Measurements from ENCODE around the gene FLVCR1.
"Not testable (repeated sequence)": the region's sequence is repeated elsewhere in the genome, so short reads cannot be mapped to it uniquely, and the experiment has no call there.

FLVCR1 gene

GRCh38 chr1:212838145-212838544 is 19.9 kb upstream of the FLVCR1 start:
- Histone ChIP-seq H3K27ac (ENCODE audit: low read length, poor library complexity, severe bottlenecking) (no peak overlapping the region), H2AFZ (ENCODE audit: low read depth, low read length) (no peak overlapping the region), H2BK12ac (ENCODE audit: low read length in 2 of 2) (no peak overlapping the region), H3K14ac (ENCODE audit: low read length in 2 of 2) (no peak overlapping the region), H3K9me3 (ENCODE audit: control insufficient read depth, low read length) (no peaks in the 10 kb centered on the region), H3K9ac (ENCODE audit: low read length) (no peak overlapping the region), H4K8ac (ENCODE audit: low read length) (no peak overlapping the region), H2AK5ac (ENCODE audit: low read length, severe bottlenecking) (no peak overlapping the region), H3K4me2 (ENCODE audit: low read length, poor library complexity, severe bottlenecking) (no peak overlapping the region), H4K91ac (ENCODE audit: low read length) (no peak overlapping the region), H3K36me3 (ENCODE audit: control insufficient read depth in 1 of 2, insufficient read depth in 2 of 2, low read depth in 1 of 2, low read length in 2 of 2) (no peaks in the 10 kb centered on the region), H3K4me3 (ENCODE audit: insufficient read depth in 1 of 2, low read depth in 1 of 2, low read length in 2 of 2) (no peak overlapping the region), H2BK15ac (ENCODE audit: low read depth, poor library complexity, severe bottlenecking) (no peak overlapping the region), H3K4me1 (ENCODE audit: control insufficient read depth, insufficient read depth, low read depth, low read length) (no peaks in the 10 kb centered on the region), H2BK5ac (ENCODE audit: low read depth, low read length, poor library complexity, severe bottlenecking) (no peak overlapping the region), H3K18ac (ENCODE audit: low read depth in 1 of 2, low read length in 2 of 2) (no peak overlapping the region), H3K79me1 (replicated peaks; ENCODE audit: low read length, poor library complexity, severe bottlenecking) (no peaks in the 10 kb centered on the region), H3K27me3 (ENCODE audit: control insufficient read depth in 1 of 2, insufficient read depth in 1 of 2, low read length in 2 of 2) (no peaks in the 10 kb centered on the region), H2BK120ac (ENCODE audit: low read depth, low read length) (no peak overlapping the region), H3K4ac (ENCODE audit: low read depth in 1 of 2, low read length in 2 of 2) (no peak overlapping the region), H3K23ac (ENCODE audit: low read length in 2 of 2) (no peak overlapping the region)
- no peak for DNase-seq
- 94% methylated on average over 3 of the region's 5 CpGs for WGBS

- not testable (repeated sequence) for H3K36me3 ChIP-seq (ENCODE audit: control insufficient read depth in 1 of 2, insufficient read depth in 2 of 2, low read depth in 1 of 2, low read length in 2 of 2); H3K23ac ChIP-seq (ENCODE audit: low read length in 2 of 2); H4K91ac ChIP-seq (ENCODE audit: low read length); H3K9me3 ChIP-seq (ENCODE audit: control insufficient read depth, low read length); H2BK15ac ChIP-seq (ENCODE audit: low read depth, poor library complexity, severe bottlenecking); H2AK5ac ChIP-seq (ENCODE audit: low read length, severe bottlenecking); H3K18ac ChIP-seq (ENCODE audit: low read depth in 1 of 2, low read length in 2 of 2); H3K4me3 ChIP-seq (ENCODE audit: insufficient read depth in 1 of 2, low read depth in 1 of 2, low read length in 2 of 2); H3K4me1 ChIP-seq (ENCODE audit: control insufficient read depth, insufficient read depth, low read depth, low read length); H2AFZ ChIP-seq (ENCODE audit: low read depth, low read length); H4K8ac ChIP-seq (ENCODE audit: low read length); H2BK5ac ChIP-seq (ENCODE audit: low read depth, low read length, poor library complexity, severe bottlenecking); H3K79me1 ChIP-seq (replicated peaks; ENCODE audit: low read length, poor library complexity, severe bottlenecking); H3K27ac ChIP-seq (ENCODE audit: low read length, poor library complexity, severe bottlenecking); H3K4ac ChIP-seq (ENCODE audit: low read depth in 1 of 2, low read length in 2 of 2); H3K14ac ChIP-seq (ENCODE audit: low read length in 2 of 2); H2BK120ac ChIP-seq (ENCODE audit: low read depth, low read length); H3K4me2 ChIP-seq (ENCODE audit: low read length, poor library complexity, severe bottlenecking); H3K27me3 ChIP-seq (ENCODE audit: control insufficient read depth in 1 of 2, insufficient read depth in 1 of 2, low read length in 2 of 2); H3K9ac ChIP-seq (ENCODE audit: low read length); DNase-seq; H2BK12ac ChIP-seq (ENCODE audit: low read length in 2 of 2)
- WGBS = 80% methylated on average over 3 of the region's 3 CpGs
These were observed 13.6 kb upstream of the FLVCR1 start for GRCh38 chr1:212844521-212844920.

GRCh38 chr1:212847549-212847948 is 10.5 kb upstream of the FLVCR1 start, which contains the start of gene SPATA45:
TSS of gene SPATA45 (minus strand) at chr1:212847649. CDS start at chr1:212836149, 11,500 bp downstream.
- no peak within 1 kb of the TSS for H3K9ac ChIP-seq (ENCODE audit: low read length)
- no peak within 1 kb of the TSS for H3K4me2 ChIP-seq (ENCODE audit: low read length, poor library complexity, severe bottlenecking)
- no peaks in the 10 kb centered on the region for H3K4me1 ChIP-seq (ENCODE audit: control insufficient read depth, insufficient read depth, low read depth, low read length)
- H3K27ac ChIP-seq (ENCODE audit: low read length, poor library complexity, severe bottlenecking) = no peak within 1 kb of the TSS
- WGBS = 98% methylated on average over 3 of the region's 4 CpGs
- no peak within 1 kb of the TSS for H3K14ac ChIP-seq (ENCODE audit: low read length in 2 of 2)
- H3K27me3 ChIP-seq (ENCODE audit: control insufficient read depth in 1 of 2, insufficient read depth in 1 of 2, low read length in 2 of 2) = no peaks in the 10 kb centered on the region
- H3K18ac ChIP-seq (ENCODE audit: low read depth in 1 of 2, low read length in 2 of 2) = no peak within 1 kb of the TSS
- H4K91ac ChIP-seq (ENCODE audit: low read length) = no peak within 1 kb of the TSS
- H4K8ac ChIP-seq (ENCODE audit: low read length) = no peak within 1 kb of the TSS
- no peak within 1 kb of the TSS for H3K4me3 ChIP-seq (ENCODE audit: insufficient read depth in 1 of 2, low read depth in 1 of 2, low read length in 2 of 2)
- no peaks in the 10 kb centered on the region for H3K79me1 ChIP-seq (replicated peaks; ENCODE audit: low read length, poor library complexity, severe bottlenecking)
- no peak within 1 kb of the TSS for H2AK5ac ChIP-seq (ENCODE audit: low read length, severe bottlenecking)
- no peak within 1 kb of the TSS for H2AFZ ChIP-seq (ENCODE audit: low read depth, low read length)
- H2BK5ac ChIP-seq (ENCODE audit: low read depth, low read length, poor library complexity, severe bottlenecking) = no peak within 1 kb of the TSS
- no peak within 1 kb of the TSS for H2BK12ac ChIP-seq (ENCODE audit: low read length in 2 of 2)
- H2BK120ac ChIP-seq (ENCODE audit: low read depth, low read length) = no peak within 1 kb of the TSS
- DNase-seq = no peak
- H2BK15ac ChIP-seq (ENCODE audit: low read depth, poor library complexity, severe bottlenecking) = no peak within 1 kb of the TSS
- no peak within 1 kb of the TSS for H3K4ac ChIP-seq (ENCODE audit: low read depth in 1 of 2, low read length in 2 of 2)
- no peaks in the 10 kb centered on the region for H3K9me3 ChIP-seq (ENCODE audit: control insufficient read depth, low read length)
- H3K23ac ChIP-seq (ENCODE audit: low read length in 2 of 2) = no peak within 1 kb of the TSS
- H3K36me3 ChIP-seq (ENCODE audit: control insufficient read depth in 1 of 2, insufficient read depth in 2 of 2, low read depth in 1 of 2, low read length in 2 of 2) = no peaks in the 10 kb centered on the region

GRCh38 chr1:212852105-212852688 is 5.9 kb upstream of the FLVCR1 start:
- H3K79me1 ChIP-seq (replicated peaks; ENCODE audit: low read length, poor library complexity, severe bottlenecking) = peaks cover 5% of the 10 kb centered on the region
- H3K23ac ChIP-seq (ENCODE audit: low read length in 2 of 2) = no peak overlapping the region
- peaks cover 3% of the 10 kb centered on the region for H3K4me1 ChIP-seq (ENCODE audit: control insufficient read depth, insufficient read depth, low read depth, low read length)
- H4K8ac ChIP-seq (ENCODE audit: low read length) = no peak overlapping the region
- no peak overlapping the region for H2AFZ ChIP-seq (ENCODE audit: low read depth, low read length)
- no peak overlapping the region for H4K91ac ChIP-seq (ENCODE audit: low read length)
- no peak overlapping the region for H3K18ac ChIP-seq (ENCODE audit: low read depth in 1 of 2, low read length in 2 of 2)
- H2BK15ac ChIP-seq (ENCODE audit: low read depth, poor library complexity, severe bottlenecking) = no peak overlapping the region
- DNase-seq = no peak
- H2BK120ac ChIP-seq (ENCODE audit: low read depth, low read length) = no peak overlapping the region
- H3K36me3 ChIP-seq (ENCODE audit: control insufficient read depth in 1 of 2, insufficient read depth in 2 of 2, low read depth in 1 of 2, low read length in 2 of 2) = no peaks in the 10 kb centered on the region
- 80% methylated on average over 2 of the region's 5 CpGs for WGBS
- H3K27me3 ChIP-seq (ENCODE audit: control insufficient read depth in 1 of 2, insufficient read depth in 1 of 2, low read length in 2 of 2) = no peaks in the 10 kb centered on the region
- no peak overlapping the region for H2AK5ac ChIP-seq (ENCODE audit: low read length, severe bottlenecking)
- no peak overlapping the region for H3K9ac ChIP-seq (ENCODE audit: low read length)
- H3K14ac ChIP-seq (ENCODE audit: low read length in 2 of 2) = no peak overlapping the region
- H3K27ac ChIP-seq (ENCODE audit: low read length, poor library complexity, severe bottlenecking) = no peak overlapping the region
- H3K4ac ChIP-seq (ENCODE audit: low read depth in 1 of 2, low read length in 2 of 2) = no peak overlapping the region
- H3K4me3 ChIP-seq (ENCODE audit: insufficient read depth in 1 of 2, low read depth in 1 of 2, low read length in 2 of 2) = no peak overlapping the region
- no peaks in the 10 kb centered on the region for H3K9me3 ChIP-seq (ENCODE audit: control insufficient read depth, low read length)
- no peak overlapping the region for H2BK12ac ChIP-seq (ENCODE audit: low read length in 2 of 2)
- H3K4me2 ChIP-seq (ENCODE audit: low read length, poor library complexity, severe bottlenecking) = no peak overlapping the region
- no peak overlapping the region for H2BK5ac ChIP-seq (ENCODE audit: low read depth, low read length, poor library complexity, severe bottlenecking)

Measured in mesenchymal stem cell (in vitro differentiated cells and primary cell).